GM18870 (cell line): ENCODE data around the gene TEP1.
"Not testable (repeated sequence)": the region's sequence is repeated elsewhere in the genome, so short reads cannot be mapped to it uniquely, and the experiment has no call there.

ENCODE experiments used
- ATAC-seq: cut with Tn5 transposase; IDR thresholded peaks from one replicate; pipeline ENCODE4 v1.9.1; 2021; ENCODE audit warnings: moderate library complexity; ENCODE audit not compliant: unreplicated experiment

TEP1 gene

DNA sequence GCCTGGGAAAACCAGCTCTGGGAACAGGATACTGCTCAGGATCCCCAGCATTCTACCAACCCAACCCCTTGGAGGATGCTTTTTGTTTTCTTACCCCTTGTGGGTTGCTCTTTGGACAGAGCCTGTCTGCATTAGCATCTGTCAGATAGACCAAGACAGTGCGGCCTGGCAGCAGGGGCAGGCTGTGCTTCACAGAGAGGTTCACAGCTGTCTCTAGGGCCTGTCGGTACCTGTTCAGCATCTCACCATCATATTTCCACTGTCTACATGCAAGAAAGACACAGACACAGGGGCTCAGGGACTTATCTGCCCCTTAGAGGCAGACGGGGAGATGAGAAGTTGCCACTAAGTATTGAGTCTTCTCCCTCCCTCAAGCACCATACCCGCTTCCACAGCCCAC, 21.8 kb downstream of the TEP1 start:
- no peak for ATAC-seq

DNA sequence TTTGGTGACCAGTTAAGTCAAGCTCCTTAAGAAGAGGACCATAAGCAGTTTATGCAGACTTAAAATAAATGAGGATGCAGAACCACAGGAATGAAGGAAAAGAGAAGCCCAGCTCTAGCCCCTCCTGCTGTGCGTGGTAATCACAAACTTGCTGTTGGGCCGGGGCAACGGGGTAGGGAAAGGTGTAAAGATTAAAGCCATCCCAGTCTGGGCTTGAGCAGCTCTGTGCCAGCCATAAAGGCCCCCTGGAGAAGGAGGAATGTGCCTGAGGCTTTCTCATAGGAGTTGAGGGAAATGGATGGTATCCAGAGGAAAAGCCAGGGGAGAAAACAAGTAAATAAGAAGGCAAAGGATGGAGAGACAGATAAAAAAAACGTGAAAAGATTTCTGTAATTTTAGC, 25.1 kb downstream of the TEP1 start:
- ATAC-seq, result no peak

- no peak for ATAC-seq
These were observed 25.7 kb downstream of the TEP1 start for GRCh38 chr14:20387576-20387975.

DNA sequence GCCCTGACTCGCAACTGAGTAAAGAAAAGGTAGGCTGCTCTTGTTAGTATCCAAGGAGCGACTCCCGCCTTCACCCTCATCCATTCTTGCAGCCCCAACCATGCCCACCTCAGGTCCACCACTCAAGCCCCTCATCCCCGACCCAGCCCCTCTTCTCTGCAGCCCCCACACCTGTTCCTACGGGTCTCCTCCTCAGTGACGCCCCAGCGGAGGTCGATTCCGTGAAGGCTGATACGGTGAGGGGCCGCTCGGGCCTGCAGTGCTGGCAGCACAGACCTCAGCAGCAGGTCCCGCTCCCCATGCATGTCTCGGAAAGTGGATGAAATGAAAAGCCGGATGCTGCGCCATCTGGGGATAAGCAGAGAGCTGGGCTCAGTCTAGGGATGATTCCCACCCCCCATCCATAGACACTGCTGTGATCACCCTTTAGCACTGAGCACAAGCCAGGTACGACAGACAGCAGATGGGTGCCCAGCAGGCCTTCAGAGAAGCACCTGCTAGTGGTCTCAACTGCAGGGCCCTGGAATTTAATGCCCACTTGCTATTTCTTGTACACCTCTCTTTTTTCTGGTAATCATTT, 26.9 kb downstream of the TEP1 start:
- ATAC-seq, result no peak

DNA sequence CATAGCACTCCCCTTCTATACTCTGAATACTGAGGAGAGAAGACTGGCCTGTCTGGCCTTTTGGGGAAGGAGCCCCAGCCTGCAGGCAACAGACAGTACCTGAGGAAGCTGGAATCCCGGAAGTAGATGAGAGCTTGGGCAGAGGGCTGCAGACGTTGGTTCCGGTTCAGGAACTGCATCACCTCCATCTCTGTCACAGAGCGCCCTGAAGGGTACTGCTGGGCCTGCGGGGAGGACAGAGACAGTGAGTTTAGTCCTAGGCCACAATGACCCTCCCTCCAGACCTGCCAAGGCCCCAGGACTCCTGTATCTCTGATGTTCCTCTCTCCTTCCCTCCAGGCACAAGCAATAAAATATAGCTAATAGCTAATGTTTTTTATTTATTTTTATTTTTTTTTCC, 28.4 kb downstream of the TEP1 start:
- ATAC-seq, result no peak

DNA sequence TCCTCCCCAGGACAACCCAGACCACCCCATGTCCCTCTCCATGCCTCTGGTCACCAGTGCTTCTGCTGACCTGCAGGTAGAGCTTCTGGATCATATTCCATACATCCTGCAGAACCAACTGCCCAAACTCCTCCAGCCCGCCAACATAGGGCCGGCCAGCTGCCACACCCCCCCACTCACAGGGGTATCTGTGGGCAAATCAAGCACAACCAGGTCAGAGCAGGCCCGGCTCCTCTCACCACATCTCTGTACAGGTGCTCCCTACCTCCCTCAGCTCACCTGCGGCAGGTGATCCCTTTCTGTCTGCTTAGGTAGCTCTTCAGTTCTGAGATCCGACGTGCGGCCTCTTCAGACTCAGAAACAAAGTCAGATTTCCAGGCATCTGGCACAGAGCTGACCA, 29.0 kb downstream of the TEP1 start:
- ATAC-seq, result no peak

- ATAC-seq, result no peak
These were observed 29.7 kb downstream of the TEP1 start for GRCh38 chr14:20383636-20384035.

- no peak for ATAC-seq
These were observed 30.3 kb downstream of the TEP1 start for GRCh38 chr14:20383032-20383431.

- ATAC-seq, result no peak
These were observed 30.8 kb downstream of the TEP1 start for GRCh38 chr14:20382526-20382925.

DNA sequence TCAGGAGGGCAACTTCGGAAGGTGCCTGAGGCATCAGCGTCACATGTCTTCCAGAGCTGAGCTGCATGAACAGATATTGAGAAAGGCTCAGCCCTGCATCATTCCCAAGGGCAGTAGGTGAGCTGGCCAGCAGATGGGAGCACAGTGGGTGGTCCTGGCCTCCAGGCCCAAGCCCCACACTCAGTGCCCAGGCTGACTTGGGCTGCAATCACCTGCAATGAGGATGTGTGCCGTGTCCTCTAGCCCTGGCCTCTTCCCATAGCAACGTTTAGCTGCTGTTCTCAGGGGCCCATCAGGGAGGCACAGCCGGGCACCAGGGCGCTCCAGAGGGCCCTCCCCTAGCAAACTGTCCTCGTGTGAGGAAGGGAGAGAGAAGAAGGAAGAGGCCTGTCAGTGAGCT, 32.0 kb downstream of the TEP1 start:
- no peak for ATAC-seq

DNA sequence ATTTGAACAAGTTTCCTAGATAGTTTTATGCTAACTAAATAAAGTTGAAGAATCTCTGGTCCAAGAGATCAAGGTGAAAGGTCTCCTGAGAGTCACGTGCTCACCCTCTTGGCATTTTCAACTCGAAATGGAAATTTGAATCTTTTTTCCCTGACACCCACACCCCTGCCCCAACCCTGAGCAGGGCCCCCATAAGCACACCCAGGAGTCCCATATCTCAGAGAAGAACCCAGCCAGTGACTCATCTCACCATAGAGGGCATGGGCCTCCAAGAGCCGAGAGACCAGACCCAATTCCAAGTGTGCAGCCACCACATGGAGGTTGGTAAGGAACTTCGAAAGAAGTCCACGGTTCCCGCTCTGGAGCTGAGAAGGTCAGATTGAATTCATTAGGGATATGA, 32.6 kb downstream of the TEP1 start:
- no peak for ATAC-seq

DNA sequence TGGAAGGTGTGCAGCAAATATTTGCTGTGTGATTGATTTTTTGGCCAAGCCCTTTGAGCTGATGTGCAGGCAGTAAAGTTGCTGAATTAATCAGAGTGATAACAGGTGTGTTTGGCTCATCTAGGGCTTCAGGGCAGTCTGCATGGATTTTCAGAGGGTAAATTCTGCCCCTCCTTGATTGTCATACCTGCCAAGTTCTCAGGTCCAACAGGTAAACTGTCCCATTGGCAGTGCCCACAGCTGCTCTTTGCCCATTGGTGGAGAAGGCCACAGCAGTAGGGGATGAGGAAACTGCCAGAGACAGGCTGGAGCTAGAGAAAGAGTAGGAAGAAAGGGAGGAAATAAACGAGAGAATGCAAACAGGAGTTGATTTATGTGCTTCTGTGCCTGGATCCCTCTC, 33.6 kb downstream of the TEP1 start:
- no peak for ATAC-seq

GRCh38 chr14:20377171-20377570, 36.1 kb downstream of the TEP1 start:
- ATAC-seq, result no peak

- no peak for ATAC-seq
These were observed 37.2 kb downstream of the TEP1 start for GRCh38 chr14:20376071-20376588.

GRCh38 chr14:20375471-20375870, 37.8 kb downstream of the TEP1 start:
- no peak for ATAC-seq

DNA sequence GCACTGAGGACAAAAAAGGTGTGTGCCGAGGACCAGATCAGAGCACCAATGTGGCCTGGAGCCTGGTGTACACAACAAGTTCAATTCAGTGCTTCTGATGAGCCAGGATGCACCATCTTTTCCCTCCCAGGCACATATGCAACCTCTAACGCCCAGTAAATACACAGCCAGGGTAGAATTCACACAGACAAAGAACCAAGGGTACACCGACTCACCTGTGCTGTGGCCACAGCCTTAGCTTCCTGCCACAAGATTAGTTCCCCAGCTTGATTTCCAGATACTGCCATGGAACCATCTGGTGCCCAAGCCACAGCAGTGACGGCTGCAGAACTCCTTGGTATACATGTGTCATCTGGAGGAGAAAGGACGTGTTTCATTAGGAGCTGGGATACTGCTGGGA, 40.5 kb downstream of the TEP1 start:
- ATAC-seq, result no peak

DNA sequence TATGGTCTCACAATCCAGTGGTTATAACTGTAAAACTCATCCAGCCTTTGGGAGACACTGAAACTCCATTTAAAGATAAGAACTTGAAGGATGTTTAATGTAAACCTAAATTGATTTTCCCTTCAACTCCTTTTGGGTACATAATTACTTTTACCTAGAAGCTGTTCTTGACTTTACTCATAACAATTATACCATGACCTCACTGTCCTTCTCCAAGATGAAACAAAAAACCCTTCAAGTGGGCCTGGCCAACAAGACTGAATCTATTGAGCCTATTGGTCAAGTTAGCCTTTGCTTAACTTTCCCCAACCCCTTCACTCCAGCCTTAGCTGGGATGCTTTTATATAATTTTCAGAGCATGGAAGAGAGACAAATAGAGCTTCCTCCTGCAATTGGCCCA, 47.4 kb downstream of the TEP1 start:
- ATAC-seq, result no peak

GRCh38 chr14:20358474-20358873, 54.8 kb downstream of the TEP1 start:
- ATAC-seq, result not testable (repeated sequence)

DNA sequence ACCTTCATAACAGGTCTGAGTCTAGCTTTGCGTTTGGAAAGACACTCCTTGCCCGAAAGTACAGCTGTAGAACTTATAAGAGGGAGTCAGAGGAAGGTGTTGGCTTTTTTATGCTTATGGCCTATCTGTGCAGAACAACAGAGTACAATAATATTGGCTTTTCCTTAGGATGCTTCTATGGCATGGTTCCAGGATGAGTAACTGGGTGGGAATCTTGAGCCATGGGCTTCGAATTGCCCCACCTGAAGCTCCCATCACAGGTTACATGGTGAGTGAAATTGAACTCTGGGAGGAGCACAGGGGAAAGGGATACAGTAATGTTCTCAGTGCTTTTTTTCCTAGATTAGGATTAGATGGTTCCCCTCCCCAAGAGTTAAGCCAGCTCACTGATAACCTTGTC, 56.9 kb downstream of the TEP1 start:
- ATAC-seq, result no peak

- no peak for ATAC-seq
These were observed 62.4 kb downstream of the TEP1 start for GRCh38 chr14:20350860-20351259.

GRCh38 chr14:20350282-20350681, 63.0 kb downstream of the TEP1 start:
- no peak for ATAC-seq

DNA sequence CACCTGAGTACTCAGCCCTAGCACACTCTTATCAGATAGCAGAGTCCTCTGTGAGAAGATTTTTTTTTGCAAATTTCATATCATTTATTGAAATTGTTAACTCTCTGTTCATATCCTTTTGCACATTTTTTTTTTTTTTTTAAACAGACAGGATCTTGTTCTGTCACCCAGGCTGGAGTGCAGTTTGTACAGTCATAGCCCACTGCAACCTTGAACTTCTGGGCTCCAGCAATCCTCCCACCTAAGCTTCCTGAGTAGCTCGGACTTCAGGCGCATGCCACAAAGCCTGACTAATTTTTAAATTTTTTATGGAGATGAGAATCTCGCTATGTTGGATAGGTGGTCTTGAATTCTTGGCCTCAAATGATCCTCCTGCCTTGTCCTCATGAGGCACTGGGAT, 65.6 kb downstream of the TEP1 start:
- no peak for ATAC-seq

GRCh38 chr14:20346713-20347112, 66.6 kb downstream of the TEP1 start:
- no peak for ATAC-seq
